Activated T-helper 1 cell treated with anti-CD3 and anti-CD28 coated beads, Interleukin-12 subunit alpha, Interleukin-12 subunit beta, Interleukin-2, Interleukin-4 antibody, amounts not matched to agents 30 ng/mL and 10 ng/mL and 1 ng/mL, durations not matched to agents 14 hours and 24 hours and 36 hours (primary cell): Measurements from ENCODE around the gene ADD2. TPM values are rescaled to one million over a fixed set of nuclear protein-coding genes. Genes with fewer than 3 reads are reported as not detected.

Experiments used
- DNase-seq: peaks from one replicate; pipeline ENCODE4 v3.0.0; 2021; ENCODE audit warnings: low spot score
- H3K27ac Mint-ChIP-seq: one replicate; pipeline ENCODE4 v1.8.0; 2021; ENCODE audit warnings: mild to moderate bottlenecking, mixed read lengths
- H3K27me3 Mint-ChIP-seq: one replicate; pipeline ENCODE4 v1.8.0; 2022; ENCODE audit warnings: mild to moderate bottlenecking, moderate library complexity, mixed read lengths; ENCODE audit not compliant: insufficient read depth
- H3K36me3 Mint-ChIP-seq: one replicate; pipeline ENCODE4 v1.8.0; 2021; ENCODE audit warnings: low read depth, mixed read lengths
- H3K4me1 Mint-ChIP-seq: one replicate; pipeline ENCODE4 v1.8.0; 2021; ENCODE audit warnings: low read depth, mixed read lengths
- H3K4me3 Mint-ChIP-seq: one replicate; pipeline ENCODE4 v1.8.0; 2021; ENCODE audit warnings: mild to moderate bottlenecking, moderate library complexity, mixed read lengths
- H3K9me3 Mint-ChIP-seq: one replicate; pipeline ENCODE4 v1.8.0; 2021; ENCODE audit warnings: mixed read lengths
- intact Hi-C: fragments of 100-400 bp; cut with micrococcal nuclease; formaldehyde crosslinking; loops from one replicate; pipeline ENCODE4 v1.15.1; 2024
- total RNA-seq: library from RNA; stranded (reverse); gene quantifications from 2 replicates; pipeline ENCODE4 v1.2.3, GENCODE V29; 2022

ADD2 gene
- total RNA-seq, 1 donor from 2014 or later, result 6.9 TPM

GRCh38 chr2:70797506-70797905, 29.5 kb upstream of the ADD2 start:
- peaks cover 12% of the 10 kb centered on the region for H3K9me3 Mint-ChIP-seq

GRCh38 chr2:70796262-70796661, 28.3 kb upstream of the ADD2 start:
- peaks cover 3% of the 10 kb centered on the region for H3K36me3 Mint-ChIP-seq

More at GRCh38 chr2:70797506-70797905, 29.5 kb upstream of the ADD2 start:
- Mint-ChIP-seq H3K36me3 (peaks cover 3% of the 10 kb centered on the region), H3K27ac (no peak overlapping the region), H3K27me3 (peaks cover 4% of the 10 kb centered on the region), H3K4me1 (peaks cover 4% of the 10 kb centered on the region), H3K4me3 (no peak overlapping the region)
- DNase-seq, result no peak
- intact Hi-C loops, result no loop called here

GRCh38 chr2:70795164-70795995, 27.4 kb upstream of the ADD2 start:
- Mint-ChIP-seq H3K36me3 (peaks cover 3% of the 10 kb centered on the region), H3K4me3 (no peak overlapping the region), H3K9me3 (peaks cover 9% of the 10 kb centered on the region), H3K27ac (no peak overlapping the region), H3K27me3 (peaks cover 18% of the 10 kb centered on the region), H3K4me1 (peaks cover 4% of the 10 kb centered on the region)
- intact Hi-C loops, result no loop called here
- DNase-seq, result no peak

More at GRCh38 chr2:70796262-70796661, 28.3 kb upstream of the ADD2 start:
- Mint-ChIP-seq H3K4me3 (no peak overlapping the region), H3K27ac (no peak overlapping the region), H3K9me3 (peaks cover 12% of the 10 kb centered on the region), H3K27me3 (peaks cover 15% of the 10 kb centered on the region), H3K4me1 (peaks cover 4% of the 10 kb centered on the region)
- no peak for DNase-seq
- intact Hi-C loops, result no loop called here

GRCh38 chr2:70793450-70793849, 25.4 kb upstream of the ADD2 start:
- Mint-ChIP-seq H3K4me3 (no peak overlapping the region), H3K9me3 (no peaks in the 10 kb centered on the region), H3K27me3 (peaks cover 29% of the 10 kb centered on the region), H3K4me1 (peaks cover 11% of the 10 kb centered on the region), H3K27ac (no peak overlapping the region), H3K36me3 (peaks cover 3% of the 10 kb centered on the region)
- intact Hi-C loops, result no loop called here
- no peak for DNase-seq

GRCh38 chr2:70790136-70790828, 22.3 kb upstream of the ADD2 start, which contains the start of gene FIGLA:
Gene FIGLA, minus strand, starts transcription at chr2:70790643. Its CDS starts 5 bp downstream, at chr2:70790638.
- peak within 1 kb of the TSS; percentile 75 for H3K4me3 Mint-ChIP-seq
- no peak for DNase-seq
- H3K27ac Mint-ChIP-seq, result no peak within 1 kb of the TSS
- intact Hi-C loops, result no loop called here
- peaks cover 46% of the 10 kb centered on the region for H3K27me3 Mint-ChIP-seq
- H3K36me3 Mint-ChIP-seq, result no peaks in the 10 kb centered on the region
- H3K9me3 Mint-ChIP-seq, result no peaks in the 10 kb centered on the region
- peaks cover 11% of the 10 kb centered on the region for H3K4me1 Mint-ChIP-seq

GRCh38 chr2:70789304-70790135, 21.5 kb upstream of the ADD2 start:
- Mint-ChIP-seq H3K36me3 (no peaks in the 10 kb centered on the region), H3K4me3 (peak overlapping the region; percentile 75), H3K27me3 (peaks cover 46% of the 10 kb centered on the region), H3K4me1 (peaks cover 13% of the 10 kb centered on the region), H3K27ac (no peak overlapping the region), H3K9me3 (no peaks in the 10 kb centered on the region)
- peak; percentile 55 for DNase-seq
- intact Hi-C loops, result loop anchor here (1.0 to 2.0 kb wide), 6 partner anchors 72 to 485 kb away; no protein-coding TSS in a partner anchor

GRCh38 chr2:70785137-70785911, 17.3 kb upstream of the ADD2 start:
- Mint-ChIP-seq H3K27me3 (peaks cover 33% of the 10 kb centered on the region), H3K4me1 (peaks cover 13% of the 10 kb centered on the region), H3K27ac (no peak overlapping the region), H3K9me3 (no peaks in the 10 kb centered on the region), H3K4me3 (no peak overlapping the region), H3K36me3 (no peaks in the 10 kb centered on the region)
- no peak for DNase-seq
- intact Hi-C loops, result loop anchor here (1.0 kb wide), 1 partner anchor 130 kb away; no protein-coding TSS in a partner anchor

DNA sequence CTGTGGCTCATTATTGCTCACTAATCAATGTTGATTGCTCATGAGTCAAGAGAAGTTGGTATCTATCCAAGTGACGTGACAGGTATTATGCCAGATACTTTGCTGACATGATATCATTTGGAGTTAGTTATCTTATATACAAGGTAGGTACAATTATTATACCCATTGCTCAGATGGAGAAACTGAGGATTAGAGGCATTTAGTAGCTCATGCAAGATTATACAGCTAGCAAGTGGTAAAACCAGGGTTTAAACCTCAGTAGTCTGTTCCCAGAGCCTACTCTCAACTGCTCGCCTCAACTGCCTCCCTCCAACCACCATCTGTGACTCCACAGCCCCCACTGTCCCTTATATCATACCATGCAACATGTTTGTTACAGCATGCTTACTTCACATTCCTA, 16.3 kb upstream of the ADD2 start:
- Mint-ChIP-seq H3K4me1 (peaks cover 7% of the 10 kb centered on the region), H3K27me3 (peaks cover 36% of the 10 kb centered on the region), H3K4me3 (no peak overlapping the region), H3K9me3 (no peaks in the 10 kb centered on the region), H3K36me3 (no peaks in the 10 kb centered on the region), H3K27ac (no peak overlapping the region)
- intact Hi-C loops, result no loop called here
- no peak for DNase-seq

- intact Hi-C loops, result no loop called here
- Mint-ChIP-seq H3K4me3 (no peak overlapping the region), H3K9me3 (no peaks in the 10 kb centered on the region), H3K4me1 (no peaks in the 10 kb centered on the region), H3K27ac (no peak overlapping the region), H3K27me3 (peaks cover 37% of the 10 kb centered on the region), H3K36me3 (no peaks in the 10 kb centered on the region)
- no peak for DNase-seq
Measured at GRCh38 chr2:70779911-70780545, 12.0 kb upstream of the ADD2 start.

- Mint-ChIP-seq H3K36me3 (no peaks in the 10 kb centered on the region), H3K27ac (no peak overlapping the region), H3K4me3 (no peak overlapping the region), H3K4me1 (no peaks in the 10 kb centered on the region), H3K27me3 (peaks cover 40% of the 10 kb centered on the region), H3K9me3 (no peaks in the 10 kb centered on the region)
- intact Hi-C loops, result no loop called here
- no peak for DNase-seq
Measured at GRCh38 chr2:70779491-70779890, 11.5 kb upstream of the ADD2 start.

DNA sequence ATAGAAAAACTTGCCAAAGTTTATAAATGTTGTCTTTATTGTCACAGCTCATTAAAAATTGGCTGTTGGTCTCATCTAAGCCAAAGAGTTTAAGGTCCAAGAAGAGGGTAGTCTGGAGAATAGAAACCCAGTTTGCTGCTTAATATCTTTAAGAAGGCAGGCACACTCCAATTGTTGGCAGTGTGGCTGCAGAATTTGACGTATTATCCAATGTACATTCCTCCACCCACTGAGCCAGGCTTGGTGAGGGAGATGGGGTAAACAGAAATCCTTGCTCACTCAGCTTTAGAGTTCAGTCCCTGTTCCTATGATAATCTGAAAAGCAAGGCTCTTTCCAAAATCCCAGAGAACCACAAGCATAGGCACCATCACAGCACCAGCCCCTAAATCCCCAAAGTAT, 10.7 kb upstream of the ADD2 start:
- H3K9me3 Mint-ChIP-seq, result no peaks in the 10 kb centered on the region
- intact Hi-C loops, result no loop called here
- no peak overlapping the region for H3K4me3 Mint-ChIP-seq
- H3K36me3 Mint-ChIP-seq, result no peaks in the 10 kb centered on the region
- DNase-seq, result no peak
- H3K27ac Mint-ChIP-seq, result no peak overlapping the region
- no peaks in the 10 kb centered on the region for H3K4me1 Mint-ChIP-seq
- peaks cover 46% of the 10 kb centered on the region for H3K27me3 Mint-ChIP-seq

- Mint-ChIP-seq H3K4me1 (no peaks in the 10 kb centered on the region), H3K4me3 (no peak overlapping the region), H3K27me3 (peaks cover 56% of the 10 kb centered on the region), H3K9me3 (no peaks in the 10 kb centered on the region), H3K36me3 (no peaks in the 10 kb centered on the region), H3K27ac (no peak overlapping the region)
- DNase-seq, result no peak
- intact Hi-C loops, result no loop called here
Measured at GRCh38 chr2:70777450-70777849, 9.4 kb upstream of the ADD2 start.
